Activated T-cell treated with anti-CD3 and anti-CD28 coated beads, Interleukin-2, amount 50 U/mL, for 1 hour (primary cell): ENCODE data around the gene DNASE2B.

Source experiments
- DNase-seq: peaks from one replicate; pipeline ENCODE4 v3.0.0-alpha.2; 2020

Gene DNASE2B

DNA sequence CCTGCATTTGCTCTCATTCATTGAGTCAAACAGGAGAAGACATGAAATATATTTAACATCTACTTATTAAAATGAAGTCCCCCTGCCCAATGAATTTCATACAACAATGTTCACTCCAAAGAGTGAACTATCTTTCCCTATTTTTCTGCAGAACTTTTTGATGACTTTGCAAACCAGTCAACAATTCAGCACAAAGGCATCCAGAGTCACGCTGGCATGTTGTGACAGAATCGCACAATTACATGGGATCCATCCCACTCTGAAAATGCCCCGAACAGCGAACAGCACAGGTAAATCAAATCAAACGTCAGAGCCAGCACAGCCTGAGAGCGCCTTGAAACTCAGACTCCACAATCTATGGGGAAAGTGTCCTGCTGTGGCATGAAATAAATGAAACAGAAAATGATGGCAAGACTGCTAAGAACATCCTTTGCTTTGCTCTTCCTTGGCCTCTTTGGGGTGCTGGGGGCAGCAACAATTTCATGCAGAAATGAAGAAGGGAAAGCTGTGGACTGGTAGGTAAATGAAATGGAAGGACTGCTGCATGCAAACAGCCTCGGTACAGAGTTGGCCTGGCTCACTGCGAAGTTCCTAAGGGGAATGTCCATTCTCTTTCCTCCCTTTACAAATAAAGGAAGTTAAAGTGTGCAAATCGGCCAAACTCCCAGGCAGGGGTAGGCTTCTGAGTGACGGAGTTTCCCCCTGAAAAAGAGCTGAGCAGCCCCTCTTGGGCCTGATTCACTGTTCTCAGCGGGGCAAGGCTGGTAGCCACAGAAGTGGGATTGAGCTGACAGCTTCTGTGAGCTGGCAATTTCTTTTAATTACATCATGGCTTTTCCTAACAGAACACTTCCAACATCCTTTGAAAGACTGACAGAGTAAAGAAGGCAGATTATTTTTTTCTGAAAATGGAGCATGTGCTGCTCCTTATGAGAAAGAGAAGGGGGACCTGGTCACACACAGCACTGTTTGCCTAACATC is at the start of gene DNASE2B:
Gene DNASE2B, plus strand, starts transcription at position 310 of the 981 bp plus-strand sequence. Its CDS starts 81 bp downstream, at position 391.
- no peak for DNase-seq

GRCh38 chr1:84348759-84349158 is 49.5 kb upstream of the DNASE2B start:
- no peak for DNase-seq

DNA sequence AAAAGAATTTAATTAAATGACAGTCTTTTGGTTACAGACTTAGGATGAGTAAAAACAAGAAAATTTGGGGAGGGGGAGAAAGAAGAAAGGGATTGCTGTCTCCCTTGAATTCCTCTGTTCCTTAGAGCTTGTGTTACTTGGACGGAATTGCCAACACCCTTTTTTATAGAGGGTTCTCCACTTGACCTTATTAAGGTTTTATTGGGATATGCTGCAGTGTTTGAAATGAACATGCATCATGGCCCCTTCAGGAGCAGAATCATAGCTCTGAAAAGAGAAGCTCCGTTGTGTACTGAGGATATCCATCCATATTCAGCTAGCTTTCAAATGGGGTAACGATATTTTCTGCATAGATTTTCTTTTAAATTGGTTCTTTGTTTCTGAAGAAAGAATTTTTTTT is 48.2 kb upstream of the DNASE2B start:
- DNase-seq: no peak

GRCh38 chr1:84350550-84350949 is 47.7 kb upstream of the DNASE2B start:
- no peak for DNase-seq

DNA sequence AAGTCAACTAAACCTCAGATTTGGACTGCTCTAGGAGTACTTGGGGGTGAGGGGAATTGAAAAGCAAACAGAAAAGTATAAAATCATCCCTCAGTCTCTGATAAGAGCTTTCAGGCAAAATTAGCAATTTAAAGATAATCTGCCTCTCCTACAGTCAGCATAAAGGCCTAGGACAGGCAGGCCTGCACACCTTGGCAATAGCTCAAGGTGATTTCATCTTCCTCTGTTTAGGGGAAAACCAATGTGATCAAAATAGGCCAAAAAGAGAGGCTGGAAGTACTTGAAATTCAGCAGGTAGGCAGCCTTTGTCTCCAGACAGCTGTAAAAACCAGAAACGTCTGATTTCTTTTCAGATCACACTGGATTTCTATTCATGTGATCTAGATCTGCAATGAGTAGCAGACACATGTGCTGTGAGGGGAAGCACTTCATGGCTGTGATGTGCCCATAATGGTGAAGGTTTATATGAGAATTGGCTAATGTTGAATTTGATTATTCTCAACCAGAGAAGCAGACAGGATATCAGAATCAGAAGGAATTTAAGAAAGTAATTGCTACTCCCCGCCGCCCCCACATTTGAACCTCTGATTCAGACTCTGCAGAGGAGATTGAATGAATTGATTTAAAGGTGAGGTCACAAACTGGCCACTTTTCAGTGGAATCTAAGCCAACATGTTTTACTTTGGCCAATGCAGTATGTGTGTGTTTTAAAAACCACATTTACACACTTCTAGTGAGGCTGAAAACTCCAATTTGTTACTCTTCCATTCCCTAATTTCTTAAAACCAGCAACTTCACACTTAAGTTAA is 45.8 kb upstream of the DNASE2B start:
- no peak for DNase-seq

DNA sequence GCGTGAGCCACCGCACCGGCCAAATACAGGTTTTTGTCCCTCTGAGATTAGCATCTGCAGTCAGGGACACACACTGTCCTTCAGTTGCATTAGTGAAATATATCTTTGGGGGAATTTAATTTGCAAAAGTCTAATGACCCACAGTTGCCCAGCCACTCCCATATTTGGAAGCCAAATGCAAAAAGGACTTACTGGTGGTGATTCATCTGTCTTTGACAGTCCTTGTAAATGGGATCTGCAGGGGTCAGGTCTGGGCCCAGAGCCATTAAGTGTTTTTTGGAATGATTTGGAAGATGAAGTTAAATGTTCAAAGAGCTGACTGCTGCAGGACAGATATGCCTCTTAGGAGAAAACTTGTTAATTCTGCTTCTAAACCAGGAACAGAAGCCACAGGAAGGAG is 44.6 kb upstream of the DNASE2B start:
- no peak for DNase-seq

DNA sequence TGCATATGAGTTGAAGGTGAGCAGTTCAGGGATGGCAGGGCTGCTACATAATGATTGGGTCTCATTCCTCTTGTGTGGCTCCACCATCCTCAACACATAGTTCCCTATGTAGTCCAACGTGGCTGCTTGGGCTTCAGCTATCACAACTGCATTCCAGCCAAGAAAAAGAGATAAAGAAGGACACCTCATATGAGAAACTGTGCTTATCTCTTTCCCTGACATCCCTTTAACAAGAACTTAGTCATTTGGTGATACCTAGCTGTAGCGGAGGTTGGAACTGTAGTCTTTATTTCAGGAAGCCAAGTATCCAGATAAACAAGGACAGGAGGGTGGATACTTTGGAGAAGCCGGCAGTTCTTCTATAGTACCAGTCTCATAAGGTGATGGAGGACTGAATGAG is 42.7 kb upstream of the DNASE2B start:
- no peak for DNase-seq

DNA sequence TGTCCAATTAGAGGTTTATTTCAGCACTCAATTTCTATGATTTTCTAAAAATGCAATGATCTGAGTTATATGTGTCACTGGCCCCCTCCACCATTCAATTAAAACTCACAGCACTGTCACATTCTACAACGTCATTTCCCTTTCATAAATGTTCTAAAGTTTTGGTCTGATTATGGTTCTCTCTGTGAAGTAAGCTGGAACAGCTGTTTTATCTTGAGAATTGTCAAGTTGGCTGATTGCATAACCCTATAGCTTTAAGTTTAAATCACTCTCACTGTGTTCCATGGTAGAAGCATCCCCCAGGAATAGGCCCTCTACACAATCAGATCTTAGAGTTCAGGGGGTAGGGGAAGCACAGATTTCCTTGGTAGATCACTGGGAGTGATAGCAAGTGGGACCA is 41.4 kb upstream of the DNASE2B start:
- DNase-seq: no peak

DNA sequence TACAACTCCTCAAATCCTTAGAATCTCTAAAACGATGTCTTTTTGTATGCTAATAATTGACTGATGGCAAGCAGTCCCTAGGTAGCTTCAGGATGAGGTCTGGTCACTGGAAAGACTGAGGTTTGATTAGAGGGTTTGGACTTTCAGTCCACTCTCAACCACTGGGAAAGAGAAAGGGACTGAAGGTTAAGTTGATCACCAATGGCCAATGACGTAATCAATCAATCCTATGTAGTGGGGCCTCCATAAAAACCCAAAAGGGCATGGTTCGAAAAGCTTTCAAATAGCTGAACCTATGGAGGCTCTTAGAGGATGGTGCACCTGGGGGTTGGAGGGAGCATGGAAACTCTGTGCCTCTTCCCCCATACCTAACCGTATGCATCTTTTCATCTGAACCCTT is 39.6 kb upstream of the DNASE2B start:
- no peak for DNase-seq

GRCh38 chr1:84360316-84360715 is 38.0 kb upstream of the DNASE2B start:
- DNase-seq: no peak

GRCh38 chr1:84361796-84362195 is 36.5 kb upstream of the DNASE2B start:
- DNase-seq: no peak

DNA sequence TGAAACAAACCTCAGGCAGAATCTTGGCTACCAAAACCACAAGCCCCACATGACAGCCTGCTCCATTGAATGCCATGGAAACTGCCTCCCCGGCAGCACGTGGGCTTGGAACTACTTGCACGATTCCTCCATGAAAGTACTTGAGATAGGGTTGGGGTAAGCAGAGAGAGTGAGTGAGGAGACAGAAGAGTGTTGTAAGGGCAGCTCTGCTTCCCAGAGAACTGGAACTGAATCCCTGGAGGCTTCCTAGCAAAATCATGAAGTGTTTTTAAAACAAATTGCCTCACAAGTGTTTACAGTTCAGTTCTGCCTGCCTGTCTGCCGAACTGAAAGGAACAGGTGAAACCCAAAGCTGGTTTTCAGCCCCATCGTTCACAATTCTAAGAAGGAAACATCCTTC is 35.3 kb upstream of the DNASE2B start:
- DNase-seq: no peak

DNA sequence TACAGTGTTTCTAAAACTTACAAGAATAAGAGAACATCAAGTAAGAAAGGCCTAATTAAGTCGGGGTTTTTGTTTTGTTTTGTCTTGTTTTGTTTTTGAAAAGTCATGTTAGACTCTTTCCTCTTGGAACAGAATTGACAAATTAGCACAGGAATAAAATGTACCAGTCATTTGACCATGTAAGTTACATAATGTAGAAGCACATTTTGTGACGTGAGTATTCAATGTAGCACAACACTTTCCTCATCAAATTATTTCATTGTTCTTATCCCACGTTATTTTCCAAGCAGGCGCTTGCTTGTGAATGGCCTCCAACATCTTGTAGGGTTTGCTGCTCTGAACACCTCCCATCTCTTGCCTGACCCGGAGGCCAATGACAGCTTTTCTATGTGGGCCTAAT is 34.7 kb upstream of the DNASE2B start:
- DNase-seq: no peak

GRCh38 chr1:84365225-84366221 is 32.8 kb upstream of the DNASE2B start:
- no peak for DNase-seq

DNA sequence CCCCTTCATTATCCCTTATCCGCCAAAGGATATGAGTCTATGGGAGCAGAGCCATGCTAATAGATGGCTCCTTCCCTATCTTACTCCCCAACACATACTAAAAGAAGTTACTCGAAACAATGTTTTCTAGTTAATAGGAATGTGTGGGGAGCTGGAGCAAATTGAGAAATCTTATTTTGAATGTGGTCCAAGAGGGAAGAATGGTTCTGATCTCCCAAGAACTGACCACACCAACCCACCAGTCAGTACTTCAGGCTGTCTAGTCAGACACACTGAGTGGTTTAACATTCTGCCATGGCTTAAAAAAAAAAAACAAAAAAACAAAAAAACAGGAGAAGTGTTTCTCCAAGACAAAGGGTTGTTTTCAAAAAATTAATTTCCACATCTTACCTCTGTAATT is 31.5 kb upstream of the DNASE2B start:
- DNase-seq: no peak

GRCh38 chr1:84367219-84367618 is 31.1 kb upstream of the DNASE2B start:
- no peak for DNase-seq

- DNase-seq: no peak
Measured at GRCh38 chr1:84368441-84368840, 29.8 kb upstream of the DNASE2B start.

GRCh38 chr1:84370266-84370665 is 28.0 kb upstream of the DNASE2B start:
- DNase-seq: no peak

GRCh38 chr1:84370831-84371394 is 27.4 kb upstream of the DNASE2B start:
- no peak for DNase-seq

DNA sequence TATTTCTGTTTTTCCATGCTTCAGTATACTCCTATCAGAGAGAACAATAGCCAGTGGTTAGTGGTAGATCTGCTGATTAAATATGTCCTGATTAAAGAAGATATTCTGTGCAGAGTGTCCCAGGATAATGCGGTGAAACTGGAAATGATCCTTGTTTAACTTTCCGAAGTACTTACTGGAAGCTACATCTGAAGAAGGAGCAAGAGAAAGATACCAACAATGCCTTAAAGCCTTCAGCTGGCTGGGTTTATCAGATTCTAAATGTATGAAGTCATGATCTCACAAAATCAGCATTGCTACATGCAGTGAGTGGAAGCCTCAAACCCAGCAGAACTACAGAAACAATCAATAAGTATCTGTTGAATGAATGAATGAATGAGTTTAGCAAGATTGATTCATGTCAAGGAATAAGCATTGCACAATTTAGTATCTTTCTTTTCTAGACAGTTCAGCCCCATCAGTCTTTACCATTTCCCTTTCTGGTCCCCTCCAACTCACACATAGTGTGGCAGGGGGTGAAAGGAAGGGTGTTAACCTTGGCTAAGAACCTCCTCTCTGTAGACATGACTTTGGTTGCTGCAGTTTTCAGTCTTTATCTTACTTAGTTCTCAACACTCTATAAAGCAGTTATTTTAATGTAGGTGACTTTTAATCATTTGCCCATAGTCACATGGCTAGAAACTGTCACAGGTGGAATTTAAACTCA is 24.7 kb upstream of the DNASE2B start:
- no peak for DNase-seq

DNA sequence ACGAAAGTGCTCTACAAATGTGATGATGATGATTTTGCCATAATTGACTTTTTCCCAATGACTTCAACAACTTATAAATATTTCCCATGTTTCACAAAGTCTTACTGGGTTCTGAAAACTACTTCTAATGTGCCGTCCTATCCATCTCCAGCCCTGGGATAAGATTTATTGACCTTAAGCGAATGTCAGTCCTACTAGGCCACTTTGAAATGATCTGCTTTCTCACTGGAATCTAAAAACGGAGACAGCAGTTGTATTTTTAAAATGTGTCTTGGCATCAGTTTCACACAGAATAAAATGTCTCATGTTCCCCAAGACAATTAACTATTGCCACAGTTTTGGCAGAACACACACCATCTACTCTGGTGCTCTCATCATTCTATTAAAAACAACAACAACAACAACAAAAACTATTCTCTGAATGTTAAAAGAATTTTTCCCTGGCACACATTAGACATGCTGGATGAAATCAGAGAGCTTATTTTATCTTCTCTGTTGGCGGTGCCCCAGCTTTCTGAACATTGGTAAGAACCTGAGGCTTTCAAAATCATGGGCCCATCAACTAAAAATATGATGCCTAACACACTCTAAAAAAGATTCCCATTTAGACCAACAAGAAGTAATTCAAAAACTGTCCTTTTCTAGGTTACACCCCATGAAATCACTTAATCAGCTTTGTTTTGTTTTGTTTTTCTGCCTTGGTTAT is 23.1 kb upstream of the DNASE2B start:
- DNase-seq: no peak
